HCT116 (cell line): ENCODE data around the gene VSNL1. TPM values are rescaled to one million over a fixed set of nuclear protein-coding genes. Genes with fewer than 3 reads are reported as not detected.

Experiments used
- ATAC-seq: fragments of 200-7000 bp; cut with Tn5 transposase; 2 replicates; pipeline ENCODE4 v1.9.1; 2020; ENCODE audit warnings: mild to moderate bottlenecking, moderate library complexity
- BruUV-seq: library from RNA; stranded (reverse); fragments of 400-500 nt; replicated peaks from 2 replicates; lab custom pipeline; 2021; lab: Mats Ljungman, UMichigan
- CTCF ChIA-PET: fragments of 300-600 bp; sonication (Branson Sonifier 250); formaldehyde crosslinking; loops from one replicate; lab custom pipeline; 2021; ENCODE audit warnings: antibody characterized with exemption; lab: Charles Lee
- POLR2A ChIA-PET: fragments of 300-600, 350-600 bp; sonication (Branson Sonifier 250); formaldehyde crosslinking; loops from one replicate; lab custom pipeline; 2021; ENCODE audit warnings: antibody characterized with exemption; lab: Charles Lee
- RAD21 ChIA-PET, 2 experiments: fragments of 300-600 bp; sonication (Branson Sonifier 250); formaldehyde crosslinking; loops; one replicate each; lab custom pipeline; 2023; ENCODE audit warnings: low total read pairs in 2 of 2; ENCODE audit not compliant: uncharacterized antibody in 2 of 2, unreplicated experiment in 2 of 2, low non-redundant PET in 1 of 2; lab: Charles Lee
- DNase-seq: peaks from one replicate; pipeline ENCODE4 v3.0.0-alpha.2; 2010; ENCODE audit warnings: low read depth, low spot score
- H2AFZ ChIP-seq: fragments of 200-600 bp; shearing (Covaris generic), sonication (generic); 2 replicates; pipeline ENCODE4 v1.6.1; 2017; ENCODE audit warnings: low read depth, mixed run types, mixed read lengths, antibody characterized with exemption, low read length; ENCODE audit not compliant: poor library complexity, severe bottlenecking
- H3K27ac ChIP-seq: 2 replicates; pipeline ENCODE4 v1.5.1; 2012; ENCODE audit warnings: low read depth, low read length
- H3K27me3 ChIP-seq: fragments of 200-600 bp; sonication (generic); 2 replicates; pipeline ENCODE4 v1.6.1; 2016; ENCODE audit warnings: mixed run types, low read length, mixed read lengths; ENCODE audit not compliant: insufficient read depth
- H3K36me3 ChIP-seq, 2 experiments: fragments of 200-500 bp in 1 of 2; fragments of 200-600 bp in 1 of 2; sonication (Bioruptor generic) in 1 of 2; sonication (generic) in 1 of 2; 2 replicates each; pipeline versions ENCODE4 v1.5.1 to v1.6.1; 2014 to 2016; ENCODE audit warnings: low read length in 2 of 2, inconsistent platforms in 1 of 2, mixed read lengths in 1 of 2, mixed run types in 1 of 2; ENCODE audit not compliant: insufficient read depth in 2 of 2, control insufficient read depth in 1 of 2
- H3K4me1 ChIP-seq, 2 experiments: fragments of 200-600 bp in 1 of 2; sonication (generic) in 1 of 2; 2 replicates each; pipeline versions ENCODE4 v1.5.1 to v1.6.1; 2012 to 2017; ENCODE audit warnings: low read length in 2 of 2, inconsistent platforms in 1 of 2, mild to moderate bottlenecking in 1 of 2, mixed read lengths in 1 of 2, mixed run types in 1 of 2, moderate library complexity in 1 of 2; ENCODE audit not compliant: insufficient read depth in 2 of 2, control insufficient read depth in 1 of 2
- H3K4me2 ChIP-seq: fragments of 200-600 bp; sonication (generic); 2 replicates; pipeline ENCODE4 v1.6.1; 2017; ENCODE audit warnings: mixed run types, low read length, mixed read lengths
- H3K4me3 ChIP-seq, 2 experiments: fragments of 200-600 bp in 1 of 2; sonication (generic) in 1 of 2; replicated peaks in 1 of 2; 2 replicates each; pipeline ENCODE4 v1.5.1; 2011 to 2016; ENCODE audit warnings: low read length in 2 of 2, control low read depth in 1 of 2, low read depth in 1 of 2, mild to moderate bottlenecking in 1 of 2, mixed read lengths in 1 of 2, mixed run types in 1 of 2
- H3K79me2 ChIP-seq: fragments of 200-600 bp; sonication (generic); 2 replicates; pipeline ENCODE4 v1.6.1; 2017; ENCODE audit warnings: mild to moderate bottlenecking, mixed run types, low read length, moderate library complexity, mixed read lengths; ENCODE audit not compliant: insufficient read depth
- H3K9ac ChIP-seq: fragments of 200-600 bp; sonication (generic); 2 replicates; pipeline ENCODE4 v1.6.1; 2016; ENCODE audit warnings: low read length, mixed read lengths
- H3K9me2 ChIP-seq: fragments of 200-600 bp; sonication (generic), shearing (Covaris generic); 2 replicates; pipeline ENCODE4 v1.6.1; 2017; ENCODE audit warnings: mixed run types, mild to moderate bottlenecking, moderate library complexity; ENCODE audit not compliant: insufficient read depth
- H3K9me3 ChIP-seq, 2 experiments: fragments of 200-500 bp in 1 of 2; fragments of 200-600 bp in 1 of 2; sonication (Bioruptor generic) in 1 of 2; sonication (generic) in 1 of 2; 2 replicates each; pipeline ENCODE4 v1.6.1; 2014 to 2017; ENCODE audit warnings: low read length in 2 of 2, mixed read lengths in 2 of 2, inconsistent platforms in 1 of 2, low read depth in 1 of 2, mild to moderate bottlenecking in 1 of 2, mixed run types in 1 of 2, moderate library complexity in 1 of 2; ENCODE audit not compliant: control insufficient read depth in 1 of 2, insufficient read depth in 1 of 2
- H4K20me1 ChIP-seq: fragments of 200-600 bp; sonication (generic), shearing (Covaris generic); 2 replicates; pipeline ENCODE4 v1.6.1; 2017; ENCODE audit warnings: mixed run types, mild to moderate bottlenecking, moderate library complexity; ENCODE audit not compliant: insufficient read depth
- CBX3 ChIP-seq: IDR thresholded peaks from 2 replicates; pipeline ENCODE4 v1.6.1; 2012; ENCODE audit warnings: low read depth
- CEBPB ChIP-seq: IDR thresholded peaks from 2 replicates; pipeline ENCODE4 v1.6.1; 2012; ENCODE audit warnings: low read depth
- EGR1 ChIP-seq: IDR thresholded peaks from 2 replicates; pipeline ENCODE4 v1.6.1; 2012; ENCODE audit warnings: low read depth
- ELF1 ChIP-seq: IDR thresholded peaks from 2 replicates; pipeline ENCODE4 v1.6.1; 2012; ENCODE audit warnings: low read depth, borderline replicate concordance
- EZH2 ChIP-seq: fragments of 200-600 bp; sonication (generic); IDR thresholded peaks from 2 replicates; pipeline ENCODE4 v1.6.1; 2017; ENCODE audit warnings: antibody characterized with exemption, mixed run types
- JUND ChIP-seq: IDR thresholded peaks from 2 replicates; pipeline ENCODE4 v1.6.1; 2012
- POLR2A ChIP-seq: IDR thresholded peaks from 2 replicates; pipeline ENCODE4 v1.7.0; 2011; ENCODE audit warnings: borderline replicate concordance; ENCODE audit not compliant: insufficient read depth, insufficient read length; ENCODE audit errors: extremely low read depth
- SP1 ChIP-seq: IDR thresholded peaks from 2 replicates; pipeline ENCODE4 v1.6.1; 2012; ENCODE audit warnings: low read depth
- SRF ChIP-seq: IDR thresholded peaks from 2 replicates; pipeline ENCODE4 v1.6.1; 2012; ENCODE audit warnings: low read depth
- TCF7L2 ChIP-seq: IDR thresholded peaks from 2 replicates; pipeline ENCODE4 v1.7.0; 2011; ENCODE audit warnings: borderline replicate concordance, inconsistent platforms; ENCODE audit not compliant: insufficient read depth, insufficient read length; ENCODE audit errors: extremely low read depth
- ZFX ChIP-seq: fragments of 450-650 bp; IDR thresholded peaks from 2 replicates; pipeline ENCODE4 v1.6.1; 2017
- ZNF274 ChIP-seq: fragments of 200-500 bp; sonication (Bioruptor generic); IDR thresholded peaks from 2 replicates; pipeline ENCODE4 v1.6.1; 2014; ENCODE audit warnings: mild to moderate bottlenecking, low read depth, low read length, inconsistent platforms
- intact Hi-C: fragments of 100-400 bp; cut with micrococcal nuclease; formaldehyde crosslinking; loops from 2 replicates; pipeline ENCODE4 v1.10.0; 2022
- total RNA-seq: library from RNA; stranded (reverse); gene quantifications from one replicate; pipeline ENCODE4 v1.2.1, GENCODE V29; 2021; ENCODE audit not compliant: unreplicated experiment
- TF ChIP-seq, protein P1 (sequence below), 3 experiments: fragments of 200-600 bp in 1 of 3; sonication (generic) in 1 of 3; IDR thresholded peaks in 2 of 3; conservative IDR thresholded peaks in 1 of 3; 2 replicates each; pipeline ENCODE4 v1.5.1; 2012 to 2017; ENCODE audit warnings: low read depth in 2 of 3, low read length in 2 of 3, antibody characterized with exemption in 1 of 3, borderline replicate concordance in 1 of 3, control low read depth in 1 of 3, mild to moderate bottlenecking in 1 of 3, mixed read lengths in 1 of 3, mixed run types in 1 of 3, moderate library complexity in 1 of 3; ENCODE audit not compliant: insufficient read depth in 1 of 3
- TF ChIP-seq, protein P2 (sequence below): IDR thresholded peaks from 2 replicates; pipeline ENCODE4 v1.6.1; 2012
- TF ChIP-seq, protein P3 (sequence below): IDR thresholded peaks from 2 replicates; pipeline ENCODE4 v1.6.1; 2011; ENCODE audit warnings: mild to moderate bottlenecking, low read length, moderate library complexity; ENCODE audit not compliant: insufficient replicate concordance; ENCODE audit errors: extremely low read depth

Gene VSNL1
- total RNA-seq, 1 experiment from 2014 or later: 4.6 TPM

DNA sequence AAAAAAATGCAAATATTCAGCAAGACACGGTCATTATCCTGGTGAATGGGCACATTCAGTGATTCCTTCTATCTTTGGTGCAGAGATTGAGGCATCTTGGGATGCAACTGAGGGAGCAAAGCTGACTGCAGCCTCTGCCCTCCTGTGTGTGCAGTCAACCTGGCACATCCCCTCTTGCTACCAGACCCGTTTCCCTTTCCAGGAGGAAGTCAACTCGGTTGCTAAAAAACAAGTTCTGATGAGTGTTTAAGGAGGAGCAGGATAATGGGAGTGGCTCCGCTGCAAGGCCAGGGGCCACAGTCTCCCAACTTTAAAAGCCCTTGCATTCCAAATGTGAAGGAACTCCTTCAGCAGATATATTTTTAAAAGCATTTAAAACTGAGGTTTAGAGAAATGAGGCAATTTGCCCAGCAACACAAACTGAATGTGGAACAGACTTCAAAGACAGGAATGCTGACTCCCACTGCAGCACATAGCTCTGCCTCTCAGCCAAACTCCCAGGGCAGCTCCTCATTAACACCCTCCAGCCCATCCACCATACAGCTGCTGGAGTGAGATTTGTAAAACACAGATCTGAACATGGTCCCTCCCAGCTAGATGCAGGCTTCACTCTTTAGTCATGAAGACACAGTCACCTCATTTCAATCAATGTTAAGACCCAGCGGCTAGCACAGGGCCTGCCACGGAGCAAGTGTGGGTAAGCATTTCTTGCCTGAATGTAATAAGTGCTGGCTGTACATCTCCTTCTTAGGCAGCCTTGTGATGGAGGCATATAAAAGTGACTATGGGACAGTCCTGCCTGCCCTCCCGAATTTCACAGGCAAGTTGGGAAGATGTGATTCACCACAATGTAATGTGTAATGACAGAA is 54.3 kb downstream of the VSNL1 start:
- ATAC-seq: no peak
- no TSS peak for BruUV-seq
- ChIA-PET CTCF (no interaction called here), RAD21 (no interaction called here)
- Histone ChIP-seq H3K4me1 (peaks cover 0 to 31% of the 10 kb centered on the region in 2 experiments; a peak in 2 of 4 replicates), H3K27me3 (no peaks in the 10 kb centered on the region), H2AFZ (no peak overlapping the region), H3K4me3 (no peak overlapping the region)
- intact Hi-C loops: no loop called here
- TF ChIP-seq TCF7L2: no peak
- TF ChIP-seq, protein P1, sequence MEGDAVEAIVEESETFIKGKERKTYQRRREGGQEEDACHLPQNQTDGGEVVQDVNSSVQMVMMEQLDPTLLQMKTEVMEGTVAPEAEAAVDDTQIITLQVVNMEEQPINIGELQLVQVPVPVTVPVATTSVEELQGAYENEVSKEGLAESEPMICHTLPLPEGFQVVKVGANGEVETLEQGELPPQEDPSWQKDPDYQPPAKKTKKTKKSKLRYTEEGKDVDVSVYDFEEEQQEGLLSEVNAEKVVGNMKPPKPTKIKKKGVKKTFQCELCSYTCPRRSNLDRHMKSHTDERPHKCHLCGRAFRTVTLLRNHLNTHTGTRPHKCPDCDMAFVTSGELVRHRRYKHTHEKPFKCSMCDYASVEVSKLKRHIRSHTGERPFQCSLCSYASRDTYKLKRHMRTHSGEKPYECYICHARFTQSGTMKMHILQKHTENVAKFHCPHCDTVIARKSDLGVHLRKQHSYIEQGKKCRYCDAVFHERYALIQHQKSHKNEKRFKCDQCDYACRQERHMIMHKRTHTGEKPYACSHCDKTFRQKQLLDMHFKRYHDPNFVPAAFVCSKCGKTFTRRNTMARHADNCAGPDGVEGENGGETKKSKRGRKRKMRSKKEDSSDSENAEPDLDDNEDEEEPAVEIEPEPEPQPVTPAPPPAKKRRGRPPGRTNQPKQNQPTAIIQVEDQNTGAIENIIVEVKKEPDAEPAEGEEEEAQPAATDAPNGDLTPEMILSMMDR (IDR thresholded peaks at IDR 0.05 in 2 of 3, conservative IDR thresholded peaks at IDR 0.05 in 1 of 3; ENCODE audit: borderline replicate concordance in 1 of 3, insufficient read depth in 1 of 3, low read depth in 2 of 3, low read length in 2 of 3): no peak
- no peak for TF ChIP-seq CEBPB
- TF ChIP-seq JUND: no peak
- no peak for TF ChIP-seq EZH2
- TF ChIP-seq ZNF274: no peak
- no peak for TF ChIP-seq SRF
- TF ChIP-seq, protein P2, sequence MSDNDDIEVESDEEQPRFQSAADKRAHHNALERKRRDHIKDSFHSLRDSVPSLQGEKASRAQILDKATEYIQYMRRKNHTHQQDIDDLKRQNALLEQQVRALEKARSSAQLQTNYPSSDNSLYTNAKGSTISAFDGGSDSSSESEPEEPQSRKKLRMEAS: no peak
- no peak for TF ChIP-seq POLR2A
- TF ChIP-seq EGR1: no peak
- no peak for TF ChIP-seq ZFX
- TF ChIP-seq SP1: no peak
- TF ChIP-seq, protein P3, sequence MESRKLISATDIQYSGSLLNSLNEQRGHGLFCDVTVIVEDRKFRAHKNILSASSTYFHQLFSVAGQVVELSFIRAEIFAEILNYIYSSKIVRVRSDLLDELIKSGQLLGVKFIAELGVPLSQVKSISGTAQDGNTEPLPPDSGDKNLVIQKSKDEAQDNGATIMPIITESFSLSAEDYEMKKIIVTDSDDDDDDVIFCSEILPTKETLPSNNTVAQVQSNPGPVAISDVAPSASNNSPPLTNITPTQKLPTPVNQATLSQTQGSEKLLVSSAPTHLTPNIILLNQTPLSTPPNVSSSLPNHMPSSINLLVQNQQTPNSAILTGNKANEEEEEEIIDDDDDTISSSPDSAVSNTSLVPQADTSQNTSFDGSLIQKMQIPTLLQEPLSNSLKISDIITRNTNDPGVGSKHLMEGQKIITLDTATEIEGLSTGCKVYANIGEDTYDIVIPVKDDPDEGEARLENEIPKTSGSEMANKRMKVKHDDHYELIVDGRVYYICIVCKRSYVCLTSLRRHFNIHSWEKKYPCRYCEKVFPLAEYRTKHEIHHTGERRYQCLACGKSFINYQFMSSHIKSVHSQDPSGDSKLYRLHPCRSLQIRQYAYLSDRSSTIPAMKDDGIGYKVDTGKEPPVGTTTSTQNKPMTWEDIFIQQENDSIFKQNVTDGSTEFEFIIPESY: no peak
- no peak for TF ChIP-seq CBX3
- TF ChIP-seq ELF1: no peak
- TF ChIP-seq, all 23 proteins: peak for 0
- POLR2A ChIA-PET: no interaction called here
- H4K20me1 ChIP-seq: no peaks in the 10 kb centered on the region
- no peaks in the 10 kb centered on the region for H3K9me3 ChIP-seq
- no peak overlapping the region for H3K27ac ChIP-seq
- H3K79me2 ChIP-seq: no peaks in the 10 kb centered on the region
- no peak for DNase-seq
- H3K9me2 ChIP-seq: no peaks in the 10 kb centered on the region
- no peaks in the 10 kb centered on the region for H3K36me3 ChIP-seq
- no peak overlapping the region for H3K4me2 ChIP-seq
- no peak overlapping the region for H3K9ac ChIP-seq
